ENCODE data around the gene CIB1.

CIB1 gene

GRCh38 chr15:90239371-90239770 is 5.6 kb upstream of the CIB1 start:
- DNase-seq, result no peak

GRCh38 chr15:90234096-90234988 is 601 bp upstream of the CIB1 start, which contains the start of gene GDPGP1:
Gene GDPGP1 (plus strand): TSS chr15:90234209. CDS start chr15:90240909, 6,700 bp downstream.
- no peak for DNase-seq

- no peak for DNase-seq
These were observed 777 bp downstream of the CIB1 start for GRCh38 chr15:90232941-90233386.

- DNase-seq, result no peak
These were observed 1.5 kb downstream of the CIB1 start for GRCh38 chr15:90232196-90232595.

- peak; percentile 90 for DNase-seq
These were observed 2.4 kb downstream of the CIB1 start for GRCh38 chr15:90231028-90232017.

- DNase-seq, result no peak
These were observed 3.1 kb downstream of the CIB1 start for GRCh38 chr15:90230610-90231009.

- DNase-seq, result no peak
These were observed 3.7 kb downstream of the CIB1 start for GRCh38 chr15:90230071-90230494.

GRCh38 chr15:90228960-90229359 is 4.8 kb downstream of the CIB1 start:
- no peak for DNase-seq

GRCh38 chr15:90227816-90228772 is 5.6 kb downstream of the CIB1 start:
- DNase-seq, result no peak

- DNase-seq, result no peak
These were observed 6.4 kb downstream of the CIB1 start for GRCh38 chr15:90227336-90227735.

GRCh38 chr15:90225504-90226234 is 8.1 kb downstream of the CIB1 start:
- no peak for DNase-seq

GRCh38 chr15:90225047-90225446 is 8.7 kb downstream of the CIB1 start:
- DNase-seq, result no peak

- DNase-seq, result no peak
These were observed 10.1 kb downstream of the CIB1 start for GRCh38 chr15:90223441-90224165.

- DNase-seq, result no peak
These were observed 11.2 kb downstream of the CIB1 start for GRCh38 chr15:90222547-90222946.

GRCh38 chr15:90221246-90221900 is 12.4 kb downstream of the CIB1 start:
- peak; percentile 30 for DNase-seq

- peak; percentile 57 for DNase-seq
These were observed 14.2 kb downstream of the CIB1 start for GRCh38 chr15:90219421-90220141.

- no peak for DNase-seq
These were observed 15.9 kb downstream of the CIB1 start for GRCh38 chr15:90217671-90218394.

- DNase-seq, result no peak
These were observed 19.1 kb downstream of the CIB1 start for GRCh38 chr15:90214553-90215196.
